Embryonic facial prominence (tissue), 1 donor: ENCODE data around the gene C16orf90.
"Not testable (repeated sequence)": the region's sequence is repeated elsewhere in the genome, so short reads cannot be mapped to it uniquely, and the experiment has no call there.

ENCODE experiments used
- DNase-seq: peaks from one replicate; pipeline ENCODE4 v3.0.0-alpha.2; 2016; ENCODE audit errors: extremely low spot score

Gene C16orf90

DNA sequence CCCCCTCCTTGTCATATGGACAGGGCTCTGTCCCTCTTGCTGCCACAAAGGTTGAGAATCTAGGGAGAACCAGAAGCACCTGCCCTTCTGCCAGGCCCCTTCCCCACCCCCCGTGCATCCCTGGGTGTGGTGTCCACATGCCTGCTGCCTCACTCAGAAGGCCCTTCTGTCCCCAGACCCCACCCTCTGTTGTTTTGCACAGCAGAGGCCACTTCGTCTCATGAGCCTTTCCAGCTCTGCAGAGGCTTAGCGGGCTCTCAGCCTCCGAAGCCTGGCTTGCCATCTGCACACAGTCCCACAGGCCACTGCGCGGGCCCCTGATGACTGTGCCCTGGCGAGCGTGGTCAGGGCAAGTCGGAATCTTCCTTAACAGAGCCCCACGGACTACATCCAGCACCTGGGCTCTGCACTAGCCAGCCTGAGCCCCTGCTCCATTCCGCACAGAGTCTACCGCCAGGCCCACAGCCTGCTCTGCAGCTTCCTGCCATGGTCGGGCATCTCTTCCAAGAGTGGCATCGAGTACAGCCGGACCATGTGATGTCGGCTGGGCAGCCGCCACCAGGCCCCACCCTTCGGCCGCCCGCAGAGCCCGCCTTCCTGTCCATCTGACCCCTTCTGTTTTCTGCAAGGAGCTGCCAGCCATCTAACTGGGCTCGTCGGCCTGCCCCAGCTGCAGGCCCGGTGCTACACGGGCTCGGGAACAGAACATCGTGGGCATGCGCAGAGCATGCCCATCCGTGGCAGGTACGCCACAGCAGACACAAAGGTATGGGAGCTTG, 10.8 kb downstream of the C16orf90 start:
- DNase-seq, result no peak

DNA sequence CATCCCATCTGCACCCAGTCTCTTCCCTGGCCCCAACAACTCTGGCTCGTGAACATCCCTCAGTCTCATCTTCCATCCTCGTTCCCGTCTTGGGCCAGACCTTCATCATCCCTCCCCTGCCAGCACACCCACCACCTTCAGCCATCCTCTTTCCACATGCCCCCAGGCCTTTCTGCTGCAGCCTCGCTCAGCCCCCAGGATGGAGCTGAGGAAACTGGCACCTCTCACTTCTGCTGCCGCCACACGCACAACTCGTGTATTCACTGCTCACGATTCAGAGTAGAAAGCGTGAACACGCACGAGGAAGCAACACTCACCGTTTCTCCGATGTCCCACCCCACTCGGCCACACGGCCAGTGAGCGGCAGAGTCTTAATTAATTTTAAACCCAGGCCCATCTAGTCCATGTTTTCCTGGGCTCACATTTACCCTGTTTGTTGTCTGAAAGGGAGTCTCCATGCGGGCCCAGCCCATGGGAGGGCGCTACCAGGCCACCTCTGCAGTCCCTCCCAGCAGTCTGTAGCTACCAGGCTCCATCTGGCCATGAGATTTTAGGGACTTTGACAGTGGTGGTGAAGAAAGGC, 12.5 kb downstream of the C16orf90 start:
- DNase-seq, result no peak

DNA sequence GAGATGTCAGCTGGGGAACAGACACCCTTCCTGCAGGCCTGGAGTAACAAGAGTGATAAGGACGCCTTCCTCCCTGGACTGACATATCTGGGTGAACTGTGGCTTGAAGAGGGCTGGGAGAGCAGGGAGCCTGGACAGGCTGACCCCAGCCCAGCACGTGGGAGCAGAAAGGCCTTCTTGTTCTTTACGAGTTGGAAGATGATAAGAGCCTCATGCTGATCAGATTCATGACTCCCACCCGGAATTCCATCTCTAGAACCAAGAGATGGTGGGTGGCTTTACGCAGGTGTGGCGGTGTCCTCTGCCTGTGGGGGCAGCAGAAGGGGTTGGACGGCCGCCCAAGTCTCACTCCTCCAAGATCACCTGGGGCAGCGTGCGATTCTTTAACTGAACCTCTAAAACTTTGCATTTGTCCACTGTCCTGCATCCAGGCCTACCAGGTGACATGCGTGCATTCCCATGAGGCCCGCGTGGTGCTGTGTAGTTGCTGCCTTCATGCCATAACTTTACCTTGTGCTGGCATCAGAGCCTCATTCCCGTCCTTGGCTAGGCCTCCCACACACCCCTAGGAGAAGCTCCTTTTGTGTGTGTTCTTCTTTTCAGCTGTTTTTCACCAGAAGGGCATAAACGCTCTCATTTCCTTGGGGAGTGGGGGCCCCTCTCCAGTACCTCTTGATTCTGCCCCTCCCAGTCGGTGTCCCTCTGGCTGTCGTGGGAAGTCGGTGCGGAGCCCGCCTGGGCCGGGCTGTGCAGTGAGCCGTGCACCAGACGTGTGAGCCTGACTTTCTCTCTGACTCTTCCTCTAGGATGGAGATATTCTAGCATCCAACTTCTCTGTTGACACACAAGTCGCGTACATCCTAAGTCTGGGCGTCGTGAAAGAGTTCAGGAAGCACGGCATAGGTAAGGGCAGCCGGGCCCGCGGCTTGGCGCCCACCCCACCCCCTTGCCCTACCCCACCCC, 13.3 kb downstream of the C16orf90 start:
- no peak for DNase-seq

DNA sequence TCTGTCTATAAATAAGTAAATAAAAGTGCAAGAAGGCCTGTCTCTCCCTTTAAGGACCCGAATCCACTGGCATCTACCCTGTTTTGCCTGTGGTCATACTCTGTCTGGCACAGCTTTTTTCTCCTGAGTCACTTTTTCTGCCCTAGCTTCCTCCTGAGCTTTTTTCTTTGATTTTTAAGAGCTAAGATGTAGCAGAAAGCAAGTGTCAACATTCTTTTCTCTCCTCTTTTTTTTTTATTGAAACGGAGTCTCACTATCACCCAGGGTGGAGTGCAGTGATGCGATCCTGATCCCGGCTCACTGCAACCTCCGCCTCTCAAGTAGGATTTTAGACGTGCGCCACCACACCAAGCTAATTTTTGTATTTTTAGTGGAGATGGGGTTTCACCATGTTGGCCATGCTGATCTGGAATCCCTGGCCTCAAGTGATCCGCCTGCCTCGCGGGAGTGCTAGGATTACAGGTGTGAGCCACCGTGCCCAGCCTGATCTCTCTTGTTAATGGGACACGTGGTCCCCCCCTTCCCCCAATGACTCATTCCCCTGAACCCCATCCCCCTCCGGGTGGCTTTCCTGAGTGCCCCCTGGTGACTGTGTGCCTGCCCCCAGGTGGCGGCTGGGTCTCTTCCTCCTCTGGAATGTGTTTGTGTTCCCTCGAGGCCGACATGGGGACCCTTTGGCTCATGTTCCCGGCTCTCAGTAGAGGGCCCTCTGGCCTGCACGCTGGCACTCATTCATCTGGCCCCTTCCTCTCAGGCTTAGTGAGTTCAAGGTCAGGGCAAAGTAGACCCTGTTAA, 14.2 kb downstream of the C16orf90 start:
- DNase-seq, result no peak

DNA sequence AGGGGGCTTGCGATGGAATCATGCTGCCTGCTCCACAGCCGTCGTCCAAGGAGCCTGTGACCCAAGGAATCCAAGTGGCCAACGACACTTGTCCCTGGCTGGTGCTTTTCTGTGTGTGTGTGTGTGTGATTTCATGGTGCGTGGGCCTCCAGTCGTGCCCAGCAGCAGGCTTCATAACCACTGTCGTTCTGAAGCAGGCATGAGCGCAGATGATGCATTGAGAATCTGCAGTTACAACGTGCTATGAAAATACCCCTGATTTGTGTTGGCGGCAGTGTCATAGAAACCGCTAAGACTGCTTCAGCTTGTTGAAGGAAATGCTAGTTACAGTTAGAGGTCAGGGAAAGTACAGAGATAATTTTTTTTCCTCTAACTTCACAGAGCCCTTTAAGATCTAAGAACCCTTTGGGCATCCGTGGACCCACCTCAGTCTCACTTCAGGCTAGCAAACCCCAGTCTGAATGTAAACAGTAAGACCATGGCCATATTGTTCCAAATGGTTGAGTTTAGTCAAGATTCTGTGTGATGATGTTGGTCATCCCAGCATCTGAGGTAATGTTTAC, 15.6 kb downstream of the C16orf90 start:
- DNase-seq, result no peak

DNA sequence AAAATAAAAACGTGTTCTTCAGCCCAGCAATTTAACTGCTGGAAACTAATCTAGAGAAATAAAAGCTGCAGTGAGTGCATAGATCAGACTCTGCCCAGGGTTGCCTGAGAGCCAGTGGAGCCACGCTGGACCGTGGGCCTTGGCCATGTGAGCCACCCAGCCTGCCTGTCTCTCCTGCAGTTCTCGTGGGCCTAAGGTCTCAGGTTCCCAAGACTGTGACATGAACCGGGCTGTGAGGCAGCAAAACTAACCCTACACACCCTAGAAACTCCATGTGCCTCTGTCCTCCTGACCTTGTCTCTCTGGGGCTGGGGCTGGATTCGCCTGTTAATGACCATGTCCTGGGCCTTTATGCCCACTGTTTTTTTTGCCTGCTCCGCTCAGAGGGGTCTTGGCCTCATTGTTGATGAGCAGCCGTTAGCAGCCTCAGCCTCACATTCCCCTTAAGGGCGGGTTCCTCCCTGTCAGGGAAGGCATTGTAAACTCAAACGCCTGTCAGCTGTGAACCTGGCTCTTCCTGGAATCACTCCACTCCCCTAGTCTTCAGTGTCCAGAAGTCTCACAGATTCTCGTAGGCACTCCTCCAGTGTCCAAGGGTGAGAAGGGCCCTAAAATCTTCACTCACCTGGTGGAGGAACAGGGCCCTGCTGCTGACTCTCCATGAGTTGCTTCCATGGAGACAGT, 16.9 kb downstream of the C16orf90 start:
- DNase-seq, result no peak

DNA sequence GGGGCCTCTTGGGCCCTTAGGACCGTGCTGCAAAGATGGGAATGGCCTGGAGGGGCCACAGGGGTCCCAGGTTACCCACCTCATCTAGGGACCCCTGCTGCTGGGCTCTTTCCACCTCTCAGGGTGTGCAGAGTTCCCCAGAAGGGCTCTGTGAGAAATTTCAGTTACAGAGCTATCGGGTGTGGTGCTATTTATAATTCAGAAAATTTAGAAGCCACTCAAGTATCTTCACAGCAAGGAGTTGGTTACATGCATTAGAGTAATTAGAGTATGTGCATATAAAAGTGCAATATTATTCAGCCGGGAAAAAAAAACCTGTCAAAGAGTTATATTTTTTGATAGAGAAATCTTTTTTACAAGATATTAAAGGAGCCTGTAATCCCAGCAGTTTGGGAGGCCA, 18.9 kb downstream of the C16orf90 start:
- no peak for DNase-seq

DNA sequence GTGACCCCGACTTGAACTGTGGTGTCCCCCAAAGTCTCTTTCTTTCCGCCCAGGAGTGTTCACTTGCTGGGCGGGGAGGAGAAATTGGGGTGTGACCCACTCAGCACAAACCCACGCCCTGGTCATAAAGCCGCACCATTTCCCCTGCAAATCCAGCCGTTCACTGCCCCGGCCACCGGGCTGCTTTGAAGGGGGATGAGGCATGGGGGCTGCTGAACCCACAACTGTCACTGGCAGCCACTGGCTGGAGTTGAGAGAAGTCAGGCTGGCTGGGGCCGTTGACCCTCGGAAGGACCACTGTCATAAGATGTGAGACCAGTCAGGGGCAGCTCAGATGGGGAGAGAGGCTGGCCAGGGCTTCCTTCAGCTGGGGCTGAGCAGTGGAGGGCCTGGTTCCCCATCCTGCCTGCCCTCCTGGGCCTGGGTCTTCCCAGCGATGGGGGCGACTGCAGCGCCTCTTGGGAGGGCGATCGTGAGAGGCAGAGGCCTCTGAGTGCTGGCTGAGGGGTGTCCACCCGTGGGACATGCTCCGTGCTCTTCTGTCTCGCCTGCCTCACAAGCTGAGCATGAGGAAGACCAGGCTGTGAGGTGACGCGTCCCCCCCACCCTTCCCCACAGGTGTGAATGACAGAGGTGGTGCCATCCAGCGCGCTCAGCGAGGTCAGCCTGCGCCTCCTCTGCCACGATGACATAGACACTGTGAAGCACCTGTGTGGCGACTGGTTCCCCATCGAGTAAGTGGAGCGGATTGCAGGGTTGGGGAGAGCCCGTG, 19.5 kb downstream of the C16orf90 start:
- no peak for DNase-seq

DNA sequence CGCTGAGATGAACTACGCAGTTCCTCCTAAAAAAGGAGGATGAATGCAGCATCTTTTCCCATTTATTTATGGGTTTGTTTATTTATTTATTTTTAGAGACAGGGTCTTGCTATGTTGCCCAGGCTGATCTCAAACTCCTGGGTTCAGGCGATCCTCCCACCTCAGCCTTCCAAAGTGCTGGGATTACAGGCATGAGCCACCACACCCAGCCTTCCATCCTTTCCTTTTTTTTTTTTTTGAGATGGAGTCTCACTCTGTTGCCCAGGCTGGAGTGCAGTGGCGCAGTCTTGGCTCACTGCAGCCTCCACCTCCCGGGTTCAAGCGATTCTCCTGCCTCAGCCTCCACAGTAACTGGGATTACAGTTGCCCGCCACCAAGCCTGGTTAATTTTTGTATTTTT, 20.4 kb downstream of the C16orf90 start:
- DNase-seq, result not testable (repeated sequence)

DNA sequence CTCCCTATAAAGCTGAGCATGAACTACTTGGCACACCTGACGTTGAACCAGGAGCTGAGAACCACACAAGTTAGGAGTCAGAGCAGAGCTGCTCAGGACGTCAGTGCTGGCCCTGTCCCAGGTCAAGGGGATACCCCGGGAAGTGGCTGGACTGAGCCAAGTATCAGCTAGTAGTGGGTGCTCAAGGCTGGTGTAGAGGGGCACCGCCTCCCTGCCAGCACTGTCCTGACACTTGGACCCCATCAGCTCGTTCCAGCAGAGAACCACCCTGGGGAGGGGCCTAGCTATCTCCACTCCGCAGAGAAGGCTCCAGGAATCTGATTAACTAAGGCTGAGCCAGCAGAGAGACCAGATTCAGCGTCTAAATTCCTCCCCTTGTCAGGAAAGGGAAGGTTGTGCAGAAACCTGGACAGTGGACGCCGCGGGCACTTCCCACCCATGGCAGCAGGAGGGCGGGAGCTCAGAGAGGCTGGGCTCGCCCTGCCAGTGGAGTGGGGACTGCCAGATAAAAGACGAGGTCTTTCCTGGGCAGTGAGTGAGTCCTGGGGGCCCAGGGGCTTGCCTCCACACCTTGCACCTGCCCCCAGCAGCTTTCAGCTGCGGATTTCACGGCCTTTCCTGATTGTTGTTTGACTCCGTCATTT, 21.0 kb downstream of the C16orf90 start:
- no peak for DNase-seq

DNA sequence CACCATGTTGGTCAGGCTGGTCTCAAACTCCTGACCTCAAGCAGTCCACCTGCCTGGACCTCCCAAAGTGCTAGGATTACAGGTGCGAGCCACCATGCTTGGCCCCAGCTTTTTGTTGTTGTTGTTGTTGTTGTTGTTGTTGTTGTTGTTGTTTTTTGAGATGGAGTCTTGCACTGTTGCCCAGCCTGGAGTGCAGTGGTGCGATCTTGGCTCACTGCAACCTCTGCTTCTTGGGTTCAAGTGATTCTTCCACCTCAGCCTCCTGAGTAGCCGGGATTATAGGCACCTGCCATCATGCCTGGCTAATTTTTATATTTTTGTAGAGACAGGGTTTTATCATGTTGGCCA, 21.7 kb downstream of the C16orf90 start:
- DNase-seq, result not testable (repeated sequence)

DNA sequence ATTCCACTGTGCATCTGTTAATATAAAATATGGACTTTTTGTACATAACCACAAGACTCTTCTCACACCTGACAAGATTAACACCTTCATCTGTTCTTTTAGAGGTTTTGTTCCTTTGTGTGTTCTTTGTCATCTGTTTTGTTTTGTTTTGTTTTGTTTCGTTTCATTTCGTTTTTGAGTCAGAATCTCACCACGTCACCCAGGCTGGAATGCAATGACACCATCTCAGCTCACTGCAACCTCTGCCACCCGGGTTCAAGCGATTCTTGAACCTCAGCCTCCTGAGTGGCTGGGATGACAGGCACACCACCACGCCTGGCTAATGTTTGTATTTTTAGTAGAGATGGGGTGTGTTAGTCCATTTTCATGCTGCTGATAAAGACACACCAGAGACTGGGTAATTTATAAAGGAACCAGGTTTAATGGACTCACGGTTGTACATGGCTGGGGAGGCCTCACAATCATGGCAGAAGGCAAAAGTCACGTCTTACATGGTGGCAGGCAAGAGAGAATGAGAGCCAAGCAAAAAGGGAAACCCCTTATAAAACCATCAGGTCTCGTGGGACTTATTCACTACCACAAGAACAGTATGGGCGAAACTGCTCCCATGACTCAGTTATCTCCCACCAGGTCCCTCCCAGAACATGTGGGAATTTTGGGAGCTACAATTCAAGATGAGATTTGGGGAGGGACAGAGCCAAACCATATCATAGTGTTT, 22.3 kb downstream of the C16orf90 start:
- no peak for DNase-seq

DNA sequence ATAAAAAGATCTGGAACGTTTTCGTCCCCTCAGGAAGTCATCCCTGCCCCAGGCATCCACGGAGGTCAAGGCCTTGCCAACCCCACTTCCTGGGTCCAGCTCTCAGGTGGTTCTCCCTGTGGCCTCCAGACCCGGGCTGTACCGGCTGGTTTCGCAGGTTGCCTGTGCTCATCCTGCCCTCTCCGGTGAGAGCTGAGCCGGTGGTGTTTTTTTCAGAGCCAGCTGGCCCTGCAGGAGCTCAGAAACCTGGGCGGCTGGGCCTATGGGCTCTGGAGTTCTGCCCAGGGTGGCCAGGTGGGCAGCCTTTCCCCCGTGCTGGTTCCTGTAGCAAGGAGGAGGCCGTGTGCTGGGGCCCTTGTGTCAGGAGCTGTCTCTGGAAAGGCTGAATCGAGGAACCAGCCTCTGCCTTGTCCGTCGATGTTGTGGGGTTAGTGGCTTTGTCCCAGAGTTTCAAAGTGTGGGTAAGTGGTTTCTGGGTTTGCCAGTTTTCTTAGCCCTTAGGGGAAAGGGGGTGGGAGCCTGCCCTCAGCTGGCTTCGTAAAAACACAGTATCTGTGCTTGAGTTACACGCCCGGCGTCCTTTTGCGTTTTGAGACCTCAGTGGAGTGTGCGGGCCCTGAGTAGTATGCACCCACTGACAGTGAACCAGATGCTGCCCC, 23.6 kb downstream of the C16orf90 start:
- DNase-seq, result no peak

DNA sequence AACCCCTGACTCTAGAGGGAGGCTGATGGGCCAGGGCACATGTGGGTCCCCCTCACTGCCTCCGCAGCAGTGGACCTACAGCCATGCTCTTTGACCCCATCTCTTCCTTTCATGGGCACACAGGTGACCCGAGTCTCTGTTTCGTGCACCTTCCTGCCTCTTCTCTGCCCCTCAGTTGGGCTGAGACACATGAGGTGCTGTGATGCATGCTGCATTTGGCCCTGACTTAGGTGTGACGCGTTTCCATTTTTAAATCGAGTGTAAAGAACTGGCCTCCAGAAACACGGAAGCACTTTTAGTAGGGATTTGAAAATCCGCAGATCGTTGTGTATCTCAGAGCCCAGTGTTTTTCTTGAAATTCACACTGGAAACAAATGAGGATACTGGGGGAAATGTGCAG, 24.6 kb downstream of the C16orf90 start:
- DNase-seq, result no peak

DNA sequence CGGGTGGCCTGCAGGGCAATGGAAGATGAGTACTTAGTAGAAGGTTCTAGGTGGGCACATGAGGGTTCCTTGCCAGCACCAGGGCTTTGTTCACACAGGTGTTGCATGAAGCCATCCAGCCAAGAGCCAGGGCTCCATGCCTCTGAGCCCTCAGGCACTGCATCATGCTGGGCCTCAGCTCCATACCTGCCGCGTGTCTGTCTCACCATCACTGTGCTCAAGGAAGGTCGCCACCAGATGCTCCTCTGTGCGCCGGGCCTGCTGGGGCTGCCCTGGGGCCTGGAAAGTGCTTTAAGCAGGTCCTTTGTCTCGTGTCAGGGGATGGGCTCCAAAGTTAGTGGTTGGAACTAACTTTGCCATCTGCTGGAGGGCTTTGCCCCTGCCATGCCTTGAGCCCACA, 25.6 kb downstream of the C16orf90 start:
- no peak for DNase-seq

DNA sequence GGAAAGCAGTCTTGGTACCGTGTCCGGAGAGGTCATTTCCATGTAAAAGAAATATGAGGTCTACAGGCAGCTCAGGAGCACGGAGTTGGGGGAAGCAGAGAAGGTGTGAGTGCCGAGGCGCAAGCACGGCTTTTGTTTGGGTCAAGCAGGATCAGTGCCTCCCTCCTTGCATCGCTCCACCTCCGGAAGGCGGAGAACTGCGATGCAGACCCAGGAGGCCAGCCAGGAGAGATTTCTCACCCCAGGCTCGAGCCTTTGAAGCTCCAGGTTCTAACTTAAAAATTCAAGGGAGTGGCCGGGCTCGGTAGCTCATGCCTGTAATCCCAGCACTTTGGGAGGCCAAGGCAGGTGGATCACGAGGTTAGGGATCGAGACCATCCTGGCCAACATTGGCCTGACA, 26.8 kb downstream of the C16orf90 start:
- DNase-seq, result no peak

DNA sequence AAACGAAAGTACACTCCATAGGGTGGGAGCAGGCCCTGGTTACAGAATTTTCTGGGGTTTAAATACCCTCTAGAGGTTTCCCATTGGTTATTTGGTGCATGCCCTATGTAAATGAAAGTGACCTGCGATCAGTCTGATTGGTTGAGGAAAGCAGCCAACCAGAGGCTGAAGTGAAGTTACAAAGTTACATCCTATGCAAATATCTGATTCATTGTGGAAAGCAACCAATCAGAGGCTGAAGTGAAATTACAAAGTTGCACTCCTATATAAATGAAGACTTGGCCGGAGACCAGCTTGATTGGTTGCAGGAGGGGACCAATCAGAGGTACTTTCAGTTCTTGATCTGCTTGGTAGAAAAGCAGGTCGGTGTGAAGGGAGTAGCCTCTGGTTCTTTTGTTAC, 27.4 kb downstream of the C16orf90 start:
- DNase-seq, result no peak

DNA sequence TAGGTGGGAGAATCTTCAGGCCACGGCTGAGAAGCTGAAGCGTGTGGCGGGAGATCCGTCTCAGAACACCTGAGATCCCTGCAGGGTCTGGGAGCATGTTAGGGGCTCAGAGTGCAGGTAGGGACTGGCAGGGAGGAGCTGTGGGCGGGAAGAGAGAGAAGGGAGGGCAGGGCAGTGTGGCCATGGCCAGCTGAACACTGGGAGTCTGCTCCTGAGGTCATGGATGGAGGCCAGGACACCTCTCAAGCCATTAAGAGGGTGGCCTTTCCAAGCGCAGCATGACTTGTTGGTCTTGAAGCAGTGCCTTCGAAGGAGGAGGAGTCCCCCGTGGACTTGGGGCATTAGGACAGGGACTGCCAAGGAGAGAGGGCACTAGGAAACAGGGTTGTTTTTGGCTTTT, 28.1 kb downstream of the C16orf90 start:
- DNase-seq, result no peak
